ENCODE data around the gene PKM. TPM values are rescaled to one million over a fixed set of nuclear protein-coding genes. Genes with fewer than 3 reads are reported as not detected.

PKM gene
- total and polyA plus RNA-seq, 9 of the 15 experiments (the other 6 are each of a cell fraction or from before 2014, with no cell fraction given), result 140 to 825 (median 383) TPM

DNA sequence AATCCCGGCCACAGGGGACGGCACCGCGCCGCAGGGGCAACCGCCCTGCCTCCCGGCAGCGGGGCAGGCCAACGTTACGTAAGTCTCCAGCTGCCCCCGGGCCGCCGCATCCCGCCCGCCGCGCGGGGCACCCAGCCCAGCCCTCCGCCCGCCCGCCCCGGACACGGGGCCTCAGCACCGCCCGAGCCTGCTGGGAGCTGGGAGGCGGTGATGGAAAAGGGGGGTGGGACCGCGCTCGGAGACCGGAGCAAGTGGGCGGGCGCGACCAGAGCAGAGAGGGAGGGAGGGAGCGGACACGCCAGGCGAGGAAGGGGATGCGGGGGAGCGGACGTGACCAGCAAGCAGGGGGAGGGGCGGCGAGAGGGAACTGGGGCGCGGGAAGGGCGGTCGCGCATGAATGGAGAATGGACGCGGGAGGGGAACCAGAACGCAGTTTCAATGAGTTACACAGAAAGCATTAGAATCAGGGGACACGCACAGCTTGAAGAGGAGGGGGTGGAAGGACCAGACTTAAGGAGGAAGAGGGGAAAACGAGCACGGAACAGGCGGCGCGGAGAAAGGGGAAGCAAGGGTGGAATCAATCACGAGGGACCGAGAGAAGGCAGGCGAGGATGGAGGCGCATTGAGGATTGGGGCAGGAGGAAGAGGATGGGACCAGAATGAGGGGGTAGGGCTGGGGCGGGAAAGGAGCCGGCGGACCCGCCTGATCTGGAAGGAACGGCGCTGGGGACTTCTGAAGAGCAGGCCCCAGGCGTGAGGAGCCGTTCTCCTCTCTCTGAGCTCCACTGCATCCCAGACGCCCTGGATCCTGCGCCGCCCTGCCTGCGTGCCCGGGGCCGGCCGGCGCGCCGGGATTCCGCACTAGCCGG, 559 bp downstream of the PKM start (continued):
- TF ChIP-seq, protein P1, sequence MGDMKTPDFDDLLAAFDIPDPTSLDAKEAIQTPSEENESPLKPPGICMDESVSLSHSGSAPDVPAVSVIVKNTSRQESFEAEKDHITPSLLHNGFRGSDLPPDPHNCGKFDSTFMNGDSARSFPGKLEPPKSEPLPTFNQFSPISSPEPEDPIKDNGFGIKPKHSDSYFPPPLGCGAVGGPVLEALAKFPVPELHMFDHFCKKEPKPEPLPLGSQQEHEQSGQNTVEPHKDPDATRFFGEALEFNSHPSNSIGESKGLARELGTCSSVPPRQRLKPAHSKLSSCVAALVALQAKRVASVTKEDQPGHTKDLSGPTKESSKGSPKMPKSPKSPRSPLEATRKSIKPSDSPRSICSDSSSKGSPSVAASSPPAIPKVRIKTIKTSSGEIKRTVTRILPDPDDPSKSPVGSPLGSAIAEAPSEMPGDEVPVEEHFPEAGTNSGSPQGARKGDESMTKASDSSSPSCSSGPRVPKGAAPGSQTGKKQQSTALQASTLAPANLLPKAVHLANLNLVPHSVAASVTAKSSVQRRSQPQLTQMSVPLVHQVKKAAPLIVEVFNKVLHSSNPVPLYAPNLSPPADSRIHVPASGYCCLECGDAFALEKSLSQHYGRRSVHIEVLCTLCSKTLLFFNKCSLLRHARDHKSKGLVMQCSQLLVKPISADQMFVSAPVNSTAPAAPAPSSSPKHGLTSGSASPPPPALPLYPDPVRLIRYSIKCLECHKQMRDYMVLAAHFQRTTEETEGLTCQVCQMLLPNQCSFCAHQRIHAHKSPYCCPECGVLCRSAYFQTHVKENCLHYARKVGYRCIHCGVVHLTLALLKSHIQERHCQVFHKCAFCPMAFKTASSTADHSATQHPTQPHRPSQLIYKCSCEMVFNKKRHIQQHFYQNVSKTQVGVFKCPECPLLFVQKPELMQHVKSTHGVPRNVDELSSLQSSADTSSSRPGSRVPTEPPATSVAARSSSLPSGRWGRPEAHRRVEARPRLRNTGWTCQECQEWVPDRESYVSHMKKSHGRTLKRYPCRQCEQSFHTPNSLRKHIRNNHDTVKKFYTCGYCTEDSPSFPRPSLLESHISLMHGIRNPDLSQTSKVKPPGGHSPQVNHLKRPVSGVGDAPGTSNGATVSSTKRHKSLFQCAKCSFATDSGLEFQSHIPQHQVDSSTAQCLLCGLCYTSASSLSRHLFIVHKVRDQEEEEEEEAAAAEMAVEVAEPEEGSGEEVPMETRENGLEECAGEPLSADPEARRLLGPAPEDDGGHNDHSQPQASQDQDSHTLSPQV (IDR thresholded peaks at IDR 0.05), result no peak; the same call in 1 of the 2 replicates
- TF ChIP-seq NCOA2 (IDR thresholded peaks at IDR 0.05; ENCODE audit: partially characterized antibody in 2 of 2), result no peak
- TF ChIP-seq, protein P2, sequence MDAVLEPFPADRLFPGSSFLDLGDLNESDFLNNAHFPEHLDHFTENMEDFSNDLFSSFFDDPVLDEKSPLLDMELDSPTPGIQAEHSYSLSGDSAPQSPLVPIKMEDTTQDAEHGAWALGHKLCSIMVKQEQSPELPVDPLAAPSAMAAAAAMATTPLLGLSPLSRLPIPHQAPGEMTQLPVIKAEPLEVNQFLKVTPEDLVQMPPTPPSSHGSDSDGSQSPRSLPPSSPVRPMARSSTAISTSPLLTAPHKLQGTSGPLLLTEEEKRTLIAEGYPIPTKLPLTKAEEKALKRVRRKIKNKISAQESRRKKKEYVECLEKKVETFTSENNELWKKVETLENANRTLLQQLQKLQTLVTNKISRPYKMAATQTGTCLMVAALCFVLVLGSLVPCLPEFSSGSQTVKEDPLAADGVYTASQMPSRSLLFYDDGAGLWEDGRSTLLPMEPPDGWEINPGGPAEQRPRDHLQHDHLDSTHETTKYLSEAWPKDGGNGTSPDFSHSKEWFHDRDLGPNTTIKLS (IDR thresholded peaks at IDR 0.05; ENCODE audit: borderline replicate concordance, low read depth), result no peak
- no peak for TF ChIP-seq ZNF561 (CRISPR knock-in tag; conservative IDR thresholded peaks at IDR 0.05)
- TF ChIP-seq FOXA1 (IDR thresholded peaks at IDR 0.05; ENCODE audit: borderline replicate concordance), result no peak
- TF ChIP-seq SMAD4 (CRISPR knock-in tag; conservative IDR thresholded peaks at IDR 0.05), result no peak
- TF ChIP-seq NCOA6 (IDR thresholded peaks at IDR 0.05), result no peak
- no peak for TF ChIP-seq ZNF785 (CRISPR knock-in tag; IDR thresholded peaks at IDR 0.05)
- peak in 1 of 2 experiments; percentile 23; a peak in 1 of 4 replicates for TF ChIP-seq SIN3A (IDR thresholded peaks at IDR 0.05; ENCODE audit: borderline replicate concordance in 2 of 2, control insufficient read depth in 1 of 2, low read depth in 2 of 2, low read length in 2 of 2)
- TF ChIP-seq ZBTB12 (CRISPR knock-in tag; IDR thresholded peaks at IDR 0.05), result no peak
- no peak for TF ChIP-seq MEF2A (IDR thresholded peaks at IDR 0.05; ENCODE audit: control insufficient read depth, low read depth, low read length)
- TF ChIP-seq ZZZ3 (IDR thresholded peaks at IDR 0.05), result no peak
- no peak for TF ChIP-seq TBL1XR1 (IDR thresholded peaks at IDR 0.05; ENCODE audit: low read length in 2 of 2)
- no peak for TF ChIP-seq ZNF696 (CRISPR knock-in tag; conservative IDR thresholded peaks at IDR 0.05)
- TF ChIP-seq, protein P3, sequence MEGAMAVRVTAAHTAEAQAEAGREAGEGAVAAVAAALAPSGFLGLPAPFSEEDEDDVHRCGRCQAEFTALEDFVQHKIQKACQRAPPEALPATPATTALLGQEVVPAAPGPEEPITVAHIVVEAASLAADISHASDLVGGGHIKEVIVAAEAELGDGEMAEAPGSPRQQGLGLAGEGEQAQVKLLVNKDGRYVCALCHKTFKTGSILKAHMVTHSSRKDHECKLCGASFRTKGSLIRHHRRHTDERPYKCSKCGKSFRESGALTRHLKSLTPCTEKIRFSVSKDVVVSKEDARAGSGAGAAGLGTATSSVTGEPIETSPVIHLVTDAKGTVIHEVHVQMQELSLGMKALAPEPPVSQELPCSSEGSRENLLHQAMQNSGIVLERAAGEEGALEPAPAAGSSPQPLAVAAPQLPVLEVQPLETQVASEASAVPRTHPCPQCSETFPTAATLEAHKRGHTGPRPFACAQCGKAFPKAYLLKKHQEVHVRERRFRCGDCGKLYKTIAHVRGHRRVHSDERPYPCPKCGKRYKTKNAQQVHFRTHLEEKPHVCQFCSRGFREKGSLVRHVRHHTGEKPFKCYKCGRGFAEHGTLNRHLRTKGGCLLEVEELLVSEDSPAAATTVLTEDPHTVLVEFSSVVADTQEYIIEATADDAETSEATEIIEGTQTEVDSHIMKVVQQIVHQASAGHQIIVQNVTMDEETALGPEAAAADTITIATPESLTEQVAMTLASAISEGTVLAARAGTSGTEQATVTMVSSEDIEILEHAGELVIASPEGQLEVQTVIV (CRISPR knock-in tag; IDR thresholded peaks at IDR 0.05; ENCODE audit: borderline replicate concordance), result no peak
- TF ChIP-seq ASH1L (IDR thresholded peaks at IDR 0.05; ENCODE audit: borderline replicate concordance, low read depth, partially characterized antibody), result no peak
- TF ChIP-seq HNRNPK (IDR thresholded peaks at IDR 0.05; ENCODE audit: low read depth, low read length, poor library complexity, severe bottlenecking), result peak; percentile 19
